ENCODE measurements around the gene RAD51B. TPM values are rescaled to one million over a fixed set of nuclear protein-coding genes. Genes with fewer than 3 reads are reported as not detected.

RAD51B gene
- total RNA-seq, 1 experiment from 2014 or later: 16.7 TPM

- no peak overlapping the region for H2AK5ac ChIP-seq (ENCODE audit: insufficient read length, low read length)
- no peak overlapping the region for H3K56ac ChIP-seq (ENCODE audit: insufficient read length, low read depth, low read length)
- no peak overlapping the region for H2BK5ac ChIP-seq (ENCODE audit: insufficient read length, low read length)
- TF ChIP-seq, protein P1, sequence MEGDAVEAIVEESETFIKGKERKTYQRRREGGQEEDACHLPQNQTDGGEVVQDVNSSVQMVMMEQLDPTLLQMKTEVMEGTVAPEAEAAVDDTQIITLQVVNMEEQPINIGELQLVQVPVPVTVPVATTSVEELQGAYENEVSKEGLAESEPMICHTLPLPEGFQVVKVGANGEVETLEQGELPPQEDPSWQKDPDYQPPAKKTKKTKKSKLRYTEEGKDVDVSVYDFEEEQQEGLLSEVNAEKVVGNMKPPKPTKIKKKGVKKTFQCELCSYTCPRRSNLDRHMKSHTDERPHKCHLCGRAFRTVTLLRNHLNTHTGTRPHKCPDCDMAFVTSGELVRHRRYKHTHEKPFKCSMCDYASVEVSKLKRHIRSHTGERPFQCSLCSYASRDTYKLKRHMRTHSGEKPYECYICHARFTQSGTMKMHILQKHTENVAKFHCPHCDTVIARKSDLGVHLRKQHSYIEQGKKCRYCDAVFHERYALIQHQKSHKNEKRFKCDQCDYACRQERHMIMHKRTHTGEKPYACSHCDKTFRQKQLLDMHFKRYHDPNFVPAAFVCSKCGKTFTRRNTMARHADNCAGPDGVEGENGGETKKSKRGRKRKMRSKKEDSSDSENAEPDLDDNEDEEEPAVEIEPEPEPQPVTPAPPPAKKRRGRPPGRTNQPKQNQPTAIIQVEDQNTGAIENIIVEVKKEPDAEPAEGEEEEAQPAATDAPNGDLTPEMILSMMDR (conservative IDR thresholded peaks at IDR 0.05): no peak
- H3K9ac ChIP-seq (ENCODE audit: extremely low read depth, insufficient read length, low read length): no peak overlapping the region
- H3K36me3 Mint-ChIP-seq (ENCODE audit: insufficient read depth in 1 of 3, low read depth in 3 of 3): no peaks in the 10 kb centered on the region
- H3K4me3 Mint-ChIP-seq: no peak overlapping the region
- H2BK12ac ChIP-seq (ENCODE audit: insufficient read length, low read depth, low read length): no peak overlapping the region
- no peak overlapping the region for H2BK120ac ChIP-seq (ENCODE audit: low read depth, low read length, poor library complexity, severe bottlenecking)
- no peak for DNase-seq
- no peak overlapping the region for H2AFZ ChIP-seq (ENCODE audit: low read length)
- no peaks in the 10 kb centered on the region for H3K79me2 ChIP-seq (ENCODE audit: insufficient read depth, low read length)
- H3K27ac ChIP-seq (ENCODE audit: insufficient read length, low read depth, low read length): no peak overlapping the region
- no peaks in the 10 kb centered on the region for H3K27me3 ChIP-seq (ENCODE audit: insufficient read depth, low read length)
- H3K4me2 ChIP-seq (ENCODE audit: insufficient read depth, insufficient read length, low read length): no peak overlapping the region
- H3K4ac ChIP-seq (ENCODE audit: low read depth, low read length): no peak overlapping the region
- H3K18ac ChIP-seq (ENCODE audit: insufficient read length, low read depth, low read length): no peak overlapping the region
- H3K9me3 ChIP-seq (ENCODE audit: control insufficient read depth, low read depth, low read length): no peaks in the 10 kb centered on the region
- no peaks in the 10 kb centered on the region for H3K79me1 ChIP-seq (ENCODE audit: insufficient read depth, low read depth, low read length, poor library complexity, severe bottlenecking)
- H3K4me1 Mint-ChIP-seq: peaks cover 15 to 19% of the 10 kb centered on the region in 2 experiments
- no peaks in the 10 kb centered on the region for H4K20me1 ChIP-seq (ENCODE audit: control insufficient read depth, insufficient read depth, insufficient read length)
- H4K91ac ChIP-seq (ENCODE audit: insufficient read length, low read depth, low read length): no peak overlapping the region
- H3K9me3 Mint-ChIP-seq: no peaks in the 10 kb centered on the region; a peak in 1 of 5 replicates
- H2BK15ac ChIP-seq (ENCODE audit: low read depth, low read length): no peak overlapping the region
- no CpG with 5 or more reads among the region's 5 CpGs for WGBS (ENCODE audit: extremely low coverage, insufficient read length, low lambda C conversion rate)
- H3K27ac Mint-ChIP-seq: no peak overlapping the region
- H2BK20ac ChIP-seq (ENCODE audit: low read depth, low read length, poor library complexity, severe bottlenecking): no peak overlapping the region
- H3K4me1 ChIP-seq (ENCODE audit: insufficient read depth, low read length): peaks cover 5% of the 10 kb centered on the region; the same call in 1 of the 2 replicates
- H3K23me2 ChIP-seq (ENCODE audit: insufficient read length, low read depth, low read length, poor library complexity, severe bottlenecking): no peaks in the 10 kb centered on the region
- no peak overlapping the region for H4K8ac ChIP-seq (replicated peaks; ENCODE audit: insufficient read length, low read depth, low read length)
- H3K23ac ChIP-seq (ENCODE audit: insufficient read length, low read depth, low read length): no peak overlapping the region
- H3T11ph ChIP-seq (ENCODE audit: low read length): no peak overlapping the region
- no peak overlapping the region for H3K14ac ChIP-seq (ENCODE audit: insufficient read depth, low read length)
- peaks cover 13% of the 10 kb centered on the region for H3K27me3 Mint-ChIP-seq (ENCODE audit: low read depth)
- no peak overlapping the region for H4K5ac ChIP-seq (ENCODE audit: insufficient read length, low read depth, low read length)
Measured at GRCh38 chr14:68634874-68635595, 815.5 kb downstream of the RAD51B start.
